Stimulated activated CD8-positive, alpha-beta memory T cell treated with anti-CD3 and anti-CD28 coated beads, Interleukin-2, amount 100 ng/mL, for 48 hours (primary cell): ENCODE data around the gene MRPL24.

ENCODE experiments used
- DNase-seq, 2 donors: peaks; one replicate each; pipeline ENCODE4 v3.0.0-alpha.2; 2020; ENCODE audit warnings: low read depth in 2 of 2

Gene MRPL24

DNA sequence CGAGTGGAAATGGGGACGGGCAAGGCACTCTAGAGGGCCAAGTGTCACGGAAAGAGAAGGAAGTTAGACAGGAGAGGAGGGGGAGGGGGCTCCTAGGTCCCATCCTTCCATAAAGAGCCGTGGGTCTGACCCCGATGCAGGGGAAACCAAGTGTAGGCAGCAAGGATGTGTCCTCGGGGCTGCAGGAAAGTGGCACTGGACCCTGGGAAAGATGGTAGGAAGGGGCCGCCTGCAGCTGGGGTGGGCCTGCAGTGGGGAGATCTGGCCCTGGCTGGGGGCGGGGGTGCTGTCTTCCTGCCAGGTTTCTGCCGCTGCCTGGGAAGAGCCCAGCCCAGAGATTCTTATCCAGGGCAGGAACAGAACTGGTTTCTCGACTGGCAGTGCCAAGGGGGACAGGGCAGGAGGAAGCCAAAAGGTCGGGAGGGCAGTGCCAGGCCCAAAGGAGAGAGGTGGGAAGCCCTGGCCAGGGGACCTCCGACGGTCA lies 48.4 kb downstream of the MRPL24 start:
- no peak for DNase-seq

DNA sequence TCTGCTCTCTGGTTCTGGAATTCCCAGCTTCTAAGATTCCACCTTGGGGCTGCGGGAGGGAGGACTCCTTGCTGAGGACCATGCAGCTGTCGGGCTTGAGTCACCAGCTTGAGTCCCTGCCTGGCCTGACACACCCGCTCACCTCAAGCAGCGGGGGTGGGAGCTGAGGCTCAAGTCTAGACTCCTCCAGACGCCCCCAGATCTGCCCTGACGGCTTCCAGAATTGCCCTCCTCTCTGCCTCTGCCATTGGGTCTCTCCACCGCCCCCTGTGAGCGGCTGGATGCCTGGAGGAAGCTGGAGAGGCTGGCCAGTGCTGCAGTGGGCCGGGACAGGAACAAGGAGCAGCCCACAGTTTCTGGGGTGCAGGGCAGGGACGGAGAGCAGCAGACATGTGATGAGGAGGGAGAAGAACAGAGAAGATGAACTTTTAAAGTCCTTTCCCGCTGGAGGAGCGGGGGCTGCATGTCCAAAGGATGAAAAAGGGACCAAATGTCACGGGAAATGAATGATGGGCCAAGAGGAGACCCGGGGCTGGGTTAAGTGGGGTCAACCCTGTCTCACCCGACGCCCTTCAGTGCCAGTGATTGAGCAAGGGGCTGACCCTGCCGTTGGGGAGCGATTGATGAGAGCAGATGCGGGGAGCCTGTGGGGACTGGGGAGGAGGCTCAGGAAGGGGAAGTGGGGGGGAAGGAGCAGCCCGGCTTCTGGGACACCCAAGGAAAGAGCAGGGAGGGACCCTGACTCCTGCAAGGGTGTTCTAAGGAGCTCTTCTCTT lies 49.0 kb downstream of the MRPL24 start:
- no peak for DNase-seq

DNA sequence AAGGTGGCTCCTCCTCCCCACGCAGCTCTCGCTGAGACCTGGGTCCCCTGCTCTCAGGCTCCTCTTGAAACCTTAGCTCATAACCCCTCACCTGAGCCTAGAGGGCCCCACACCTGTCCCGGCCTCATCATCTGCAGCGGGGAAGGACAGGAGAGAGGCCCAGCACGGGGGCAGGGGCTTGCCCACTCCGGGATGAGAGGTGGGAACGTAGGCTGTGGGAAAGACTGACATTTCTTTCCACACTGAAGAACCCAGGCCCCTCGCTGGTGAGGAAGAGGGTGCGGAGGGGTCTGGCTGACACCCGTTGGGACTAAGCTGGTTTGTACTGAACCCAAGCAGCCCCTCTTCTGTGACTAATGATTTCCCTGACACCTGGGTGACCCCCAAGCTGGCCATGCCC lies 49.7 kb downstream of the MRPL24 start:
- DNase-seq: no peak

DNA sequence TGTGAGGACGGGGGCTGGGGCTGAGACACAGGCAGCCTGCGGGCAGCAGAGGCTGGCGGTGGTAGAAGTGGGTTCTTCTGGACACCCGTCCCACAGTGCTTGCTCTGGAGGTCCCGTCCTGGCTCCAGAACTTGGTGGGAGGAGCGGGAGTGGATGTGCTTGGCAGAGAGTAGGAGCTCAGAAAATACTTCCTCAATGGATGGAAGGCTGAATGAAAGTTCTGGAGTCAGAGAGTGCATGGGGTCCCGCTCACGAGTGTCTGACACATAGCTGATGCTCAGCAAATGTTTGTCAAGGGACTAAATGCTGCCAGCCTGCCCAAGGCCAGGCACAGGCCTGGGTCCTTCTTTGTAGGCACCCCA lies 50.2 kb downstream of the MRPL24 start:
- no peak for DNase-seq

DNA sequence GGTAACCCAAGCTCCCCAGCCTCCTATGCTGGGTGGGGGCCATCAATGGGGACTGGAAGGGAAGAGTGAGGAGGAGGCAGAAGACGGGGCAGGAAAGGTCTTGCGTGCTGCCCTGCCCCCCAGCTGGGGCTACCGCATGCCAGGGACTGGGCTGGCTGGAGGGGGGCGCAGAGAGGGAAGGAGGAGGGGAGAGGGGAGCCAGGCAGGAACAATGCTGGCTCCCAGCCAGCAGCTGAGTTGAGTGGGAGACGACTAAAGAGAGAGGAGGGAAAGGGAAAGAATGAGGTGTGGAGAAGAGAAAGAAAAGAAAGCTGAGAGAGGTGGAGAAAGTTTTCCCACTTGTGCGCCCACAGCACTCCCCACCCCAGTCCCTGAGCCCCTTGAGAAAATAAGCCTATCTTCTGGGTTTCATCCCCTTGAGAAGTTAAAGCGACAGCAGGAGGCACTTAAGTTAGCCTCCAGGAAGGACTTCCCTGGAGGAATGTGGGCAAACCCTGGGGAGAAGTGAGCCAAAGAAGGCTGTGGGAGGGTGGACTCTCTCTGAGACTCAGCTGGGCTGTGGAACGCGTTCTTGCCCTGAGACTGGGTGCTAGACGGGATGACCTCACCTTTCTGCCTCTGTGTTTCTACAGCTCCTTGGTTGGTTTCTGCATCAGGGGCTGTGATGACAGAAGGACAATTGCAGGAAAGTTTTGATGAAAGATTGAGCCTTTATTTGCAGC lies 50.8 kb downstream of the MRPL24 start:
- DNase-seq: no peak

DNA sequence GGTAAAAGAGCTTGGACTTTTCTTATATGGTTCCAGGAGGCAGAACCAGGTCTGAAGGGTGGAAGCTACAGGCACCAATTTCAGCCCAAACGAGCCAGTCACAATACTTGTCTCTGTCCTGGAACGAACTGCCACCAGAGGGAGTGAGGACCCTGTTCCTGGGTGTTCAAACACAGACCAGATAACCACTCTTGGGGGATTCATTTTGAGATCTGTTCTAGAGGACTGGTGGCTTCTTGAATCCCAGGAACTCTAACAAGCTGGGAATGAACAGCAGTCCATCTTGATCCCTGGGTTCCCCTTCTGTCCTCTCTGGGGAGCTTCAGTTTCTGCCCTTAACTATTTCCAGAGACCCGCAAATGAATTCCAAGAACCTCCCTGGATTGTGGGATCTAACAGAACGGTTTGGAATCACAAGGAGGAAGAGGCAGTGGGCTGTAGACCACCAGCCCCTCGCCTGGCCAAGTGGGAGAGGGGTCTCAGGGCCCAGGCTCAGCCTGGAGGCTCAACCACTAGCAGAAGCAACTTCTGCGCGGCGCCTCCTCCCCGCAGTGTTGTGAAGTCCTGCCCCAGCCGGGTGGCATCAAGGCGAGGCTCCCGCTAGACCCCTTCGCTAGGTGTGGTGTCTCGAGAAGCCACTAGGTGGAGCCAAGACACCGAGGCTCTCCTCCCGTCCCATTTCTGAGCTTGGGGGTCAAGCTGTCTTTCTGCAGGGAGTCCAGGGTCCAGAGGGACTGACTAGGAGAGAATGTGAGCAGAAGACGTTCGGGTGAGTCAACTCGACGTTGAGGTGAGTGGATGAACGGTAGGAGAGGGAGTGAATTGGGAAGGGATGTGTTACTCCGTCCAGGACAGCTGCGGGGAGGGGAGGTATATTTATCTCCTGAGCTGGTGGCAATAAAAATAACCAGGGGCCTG lies 51.6 kb downstream of the MRPL24 start:
- DNase-seq: peak; percentile 55 to 64
